Transverse colon (tissue), 4 donors: ENCODE measurements around the gene KIDINS220.

Source experiments
- EP300 ChIP-seq: sonication (generic); formaldehyde crosslinking; IDR thresholded peaks from one replicate; pipeline ENCODE4 v1.6.1; 2017; ENCODE audit warnings: antibody characterized with exemption, low read depth
- POLR2A ChIP-seq: fragments of 450-650 bp; IDR thresholded peaks from one replicate; pipeline ENCODE4 v1.6.1; 2016; ENCODE audit warnings: antibody characterized with exemption, mild to moderate bottlenecking, moderate library complexity
- POLR2AphosphoS5 ChIP-seq, 3 donors: sonication (generic); formaldehyde crosslinking; IDR thresholded peaks; one replicate each; pipeline ENCODE4 v1.6.1; 2016; ENCODE audit warnings: antibody characterized with exemption in 3 of 3
- TF ChIP-seq, protein P1 (sequence below), 5 experiments: fragments of 200-600 bp in 3 of 5; fragments of 450-650 bp in 2 of 5; sonication (generic) in 3 of 5; IDR thresholded peaks; 1 replicate in 2 of 5; 2 replicates in 3 of 5; pipeline ENCODE4 v1.5.1; 2016 to 2017; ENCODE audit warnings: antibody characterized with exemption in 5 of 5, inconsistent platforms in 3 of 5, mild to moderate bottlenecking in 2 of 5, moderate library complexity in 1 of 5

DNA sequence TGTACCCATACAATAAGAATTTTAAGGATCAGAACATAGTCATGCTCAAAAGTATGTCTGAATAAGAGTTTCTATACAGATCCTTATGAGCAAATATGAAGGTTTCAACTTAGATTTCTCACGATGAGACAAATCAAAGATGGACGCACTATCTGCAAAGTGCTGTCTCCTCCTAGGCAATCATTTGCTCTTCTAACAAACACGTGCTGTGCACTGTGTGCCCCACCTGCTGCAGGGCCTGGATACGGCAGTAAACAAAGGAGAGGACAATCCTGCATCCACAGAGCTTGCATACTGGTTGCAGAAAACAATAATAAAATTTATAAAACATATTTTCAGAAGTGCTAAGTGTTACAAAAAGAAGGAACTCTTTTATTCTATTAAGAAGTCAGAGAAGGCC is 39.9 kb upstream of the KIDINS220 start:
- TF ChIP-seq, protein P1, sequence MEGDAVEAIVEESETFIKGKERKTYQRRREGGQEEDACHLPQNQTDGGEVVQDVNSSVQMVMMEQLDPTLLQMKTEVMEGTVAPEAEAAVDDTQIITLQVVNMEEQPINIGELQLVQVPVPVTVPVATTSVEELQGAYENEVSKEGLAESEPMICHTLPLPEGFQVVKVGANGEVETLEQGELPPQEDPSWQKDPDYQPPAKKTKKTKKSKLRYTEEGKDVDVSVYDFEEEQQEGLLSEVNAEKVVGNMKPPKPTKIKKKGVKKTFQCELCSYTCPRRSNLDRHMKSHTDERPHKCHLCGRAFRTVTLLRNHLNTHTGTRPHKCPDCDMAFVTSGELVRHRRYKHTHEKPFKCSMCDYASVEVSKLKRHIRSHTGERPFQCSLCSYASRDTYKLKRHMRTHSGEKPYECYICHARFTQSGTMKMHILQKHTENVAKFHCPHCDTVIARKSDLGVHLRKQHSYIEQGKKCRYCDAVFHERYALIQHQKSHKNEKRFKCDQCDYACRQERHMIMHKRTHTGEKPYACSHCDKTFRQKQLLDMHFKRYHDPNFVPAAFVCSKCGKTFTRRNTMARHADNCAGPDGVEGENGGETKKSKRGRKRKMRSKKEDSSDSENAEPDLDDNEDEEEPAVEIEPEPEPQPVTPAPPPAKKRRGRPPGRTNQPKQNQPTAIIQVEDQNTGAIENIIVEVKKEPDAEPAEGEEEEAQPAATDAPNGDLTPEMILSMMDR (IDR thresholded peaks at IDR 0.05), result no peak
- TF ChIP-seq POLR2AphosphoS5 (IDR thresholded peaks at IDR 0.05) (no peak), EP300 (no peak), POLR2A (no peak)
